ENCODE data around the gene IGSF8.

GRCh38 chr1:160068225-160068624, 30.2 kb downstream of the IGSF8 start:
- TF ChIP-seq, protein P1, sequence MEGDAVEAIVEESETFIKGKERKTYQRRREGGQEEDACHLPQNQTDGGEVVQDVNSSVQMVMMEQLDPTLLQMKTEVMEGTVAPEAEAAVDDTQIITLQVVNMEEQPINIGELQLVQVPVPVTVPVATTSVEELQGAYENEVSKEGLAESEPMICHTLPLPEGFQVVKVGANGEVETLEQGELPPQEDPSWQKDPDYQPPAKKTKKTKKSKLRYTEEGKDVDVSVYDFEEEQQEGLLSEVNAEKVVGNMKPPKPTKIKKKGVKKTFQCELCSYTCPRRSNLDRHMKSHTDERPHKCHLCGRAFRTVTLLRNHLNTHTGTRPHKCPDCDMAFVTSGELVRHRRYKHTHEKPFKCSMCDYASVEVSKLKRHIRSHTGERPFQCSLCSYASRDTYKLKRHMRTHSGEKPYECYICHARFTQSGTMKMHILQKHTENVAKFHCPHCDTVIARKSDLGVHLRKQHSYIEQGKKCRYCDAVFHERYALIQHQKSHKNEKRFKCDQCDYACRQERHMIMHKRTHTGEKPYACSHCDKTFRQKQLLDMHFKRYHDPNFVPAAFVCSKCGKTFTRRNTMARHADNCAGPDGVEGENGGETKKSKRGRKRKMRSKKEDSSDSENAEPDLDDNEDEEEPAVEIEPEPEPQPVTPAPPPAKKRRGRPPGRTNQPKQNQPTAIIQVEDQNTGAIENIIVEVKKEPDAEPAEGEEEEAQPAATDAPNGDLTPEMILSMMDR (IDR thresholded peaks at IDR 0.05; ENCODE audit: low read depth, low read length, poor library complexity, severe bottlenecking): no peak
- no peak for TF ChIP-seq EZH2phosphoT487 (IDR thresholded peaks at IDR 0.05; ENCODE audit: borderline replicate concordance, low read length)
